ENCODE data around the gene LIMS4. TPM values are rescaled to one million over a fixed set of nuclear protein-coding genes. Genes with fewer than 3 reads are reported as not detected.
"Not testable (repeated sequence)": the region's sequence is repeated elsewhere in the genome, so short reads cannot be mapped to it uniquely, and the experiment has no call there.

LIMS4 gene, protein sequence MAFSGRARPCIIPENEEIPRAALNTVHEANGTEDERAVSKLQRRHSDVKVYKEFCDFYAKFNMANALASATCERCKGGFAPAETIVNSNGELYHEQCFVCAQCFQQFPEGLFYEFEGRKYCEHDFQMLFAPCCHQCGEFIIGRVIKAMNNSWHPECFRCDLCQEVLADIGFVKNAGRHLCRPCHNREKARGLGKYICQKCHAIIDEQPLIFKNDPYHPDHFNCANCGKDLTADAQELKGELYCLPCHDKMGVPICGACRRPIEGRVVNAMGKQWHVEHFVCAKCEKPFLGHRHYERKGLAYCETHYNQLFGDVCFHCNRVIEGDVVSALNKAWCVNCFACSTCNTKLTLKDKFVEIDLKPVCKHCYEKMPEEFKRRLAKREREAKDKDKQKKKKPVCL
- 0.51 TPM for polyA plus RNA-seq (2013, experiment 1 of 2)
- 0.20 TPM for polyA plus RNA-seq (2013, experiment 2 of 2)

DNA sequence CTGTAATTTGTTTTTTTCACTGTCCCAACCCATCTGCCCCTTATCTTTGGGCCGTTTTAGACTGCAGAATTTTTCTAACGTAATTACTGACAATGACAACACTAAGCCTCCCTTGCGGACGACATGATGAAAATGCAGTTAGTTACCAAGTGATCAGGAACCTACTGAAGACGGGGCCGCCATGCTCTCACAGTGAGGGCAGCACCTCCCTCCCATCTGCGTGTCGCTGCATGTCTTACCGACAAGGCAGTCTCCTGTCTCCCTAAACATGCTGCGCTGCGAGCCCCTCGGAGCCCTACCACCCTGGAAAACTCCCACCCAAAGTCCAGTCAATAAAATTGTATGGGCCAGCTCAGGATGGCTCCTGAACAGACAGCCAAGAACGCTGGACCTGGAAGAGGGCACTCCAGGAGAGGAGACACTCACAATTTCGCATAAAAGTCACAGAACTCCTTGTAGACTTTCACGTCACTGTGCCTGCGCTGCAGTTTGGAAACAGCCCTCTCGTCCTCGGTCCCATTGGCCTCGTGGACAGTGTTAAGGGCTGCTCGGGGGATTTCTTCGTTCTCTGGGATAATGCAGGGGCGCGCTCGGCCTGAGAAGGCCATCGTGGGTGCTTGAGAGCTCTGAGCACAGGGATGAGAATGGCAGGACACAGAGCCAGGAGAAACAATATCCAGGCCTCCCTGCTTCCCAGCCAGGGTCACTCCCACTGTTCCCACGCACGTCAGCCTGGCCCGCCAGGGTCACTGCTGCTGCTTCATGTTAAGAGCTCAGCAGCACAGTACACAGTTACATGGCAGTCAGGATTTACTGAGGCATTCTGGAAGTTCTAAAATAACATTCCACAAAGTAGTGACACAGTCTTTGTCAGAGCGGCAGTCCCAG, at the start of gene LIMS4:
Gene LIMS4, minus strand, starts transcription at position 646 of the 888 bp plus-strand sequence. Its CDS starts 38 bp downstream, at position 608.
- WGBS (ENCODE audit: extremely low coverage, insufficient coverage, low lambda C conversion rate): no CpG with 5 or more reads among the region's 29 CpGs
- not testable (repeated sequence) for H3K79me2 ChIP-seq (ENCODE audit: control insufficient read depth, insufficient read depth, low read length); H3K4ac ChIP-seq (ENCODE audit: low read depth, low read length)

DNA sequence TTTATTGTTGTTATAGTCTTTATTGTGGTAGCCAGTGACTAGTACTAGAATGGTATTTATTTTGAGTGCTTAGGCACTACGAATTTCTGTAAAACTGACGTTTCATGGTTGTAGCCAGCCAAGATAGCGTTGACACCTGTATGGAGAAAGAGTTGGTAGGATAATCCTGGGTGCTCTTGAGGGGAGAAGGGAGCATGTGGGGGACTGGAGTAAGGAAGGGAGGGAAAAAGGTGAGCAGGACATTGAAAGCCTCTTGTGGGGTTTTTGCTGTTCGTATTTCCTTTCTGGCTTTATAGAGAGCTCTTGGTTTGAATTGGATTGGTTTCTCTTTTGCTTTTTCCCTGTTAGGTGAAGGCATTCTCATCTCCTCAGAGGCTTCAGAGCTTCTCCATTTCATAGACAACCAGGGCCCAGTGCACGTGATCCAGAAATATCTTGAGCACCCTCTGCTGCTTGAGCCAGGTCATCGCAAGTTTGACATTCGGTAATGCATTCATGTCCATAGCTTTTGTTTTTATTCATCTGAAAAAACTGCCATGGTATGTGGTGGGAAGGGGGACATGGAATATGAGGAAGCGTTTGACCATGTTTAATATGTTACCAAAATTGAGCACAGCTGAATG, 27.2 kb upstream of the LIMS4 start:
- not testable (repeated sequence) for H4K5ac ChIP-seq (ENCODE audit: low read length); H3K27me3 ChIP-seq (ENCODE audit: insufficient read depth, low read length, poor library complexity); H2BK15ac ChIP-seq (replicated peaks; ENCODE audit: low read depth); DNase-seq; H3K4me3 ChIP-seq (ENCODE audit: low read length); H3K4ac ChIP-seq (ENCODE audit: low read depth, low read length); H3K79me2 ChIP-seq (ENCODE audit: control insufficient read depth, insufficient read depth, low read length); H2BK120ac ChIP-seq (ENCODE audit: low read depth, low read length); H3K4me2 ChIP-seq (ENCODE audit: low read length); H3K9ac ChIP-seq (ENCODE audit: low read length); H2AK5ac ChIP-seq (ENCODE audit: low read length); H3K36me3 ChIP-seq (ENCODE audit: control insufficient read depth, insufficient read depth, low read length); H2BK5ac ChIP-seq (ENCODE audit: low read length); H3K27ac ChIP-seq (ENCODE audit: low read depth, low read length); H3K56ac ChIP-seq (ENCODE audit: low read length); H3K4me1 ChIP-seq (ENCODE audit: control insufficient read depth, low read depth, low read length); H3K79me1 ChIP-seq (ENCODE audit: low read length); H3K18ac ChIP-seq (ENCODE audit: low read length); H4K8ac ChIP-seq (ENCODE audit: low read depth, low read length); H3K23ac ChIP-seq (ENCODE audit: low read length)
- no CpG with 5 or more reads among the region's 8 CpGs for WGBS (ENCODE audit: extremely low coverage, insufficient coverage, low lambda C conversion rate)

More for the DNA sequence above, at the start of gene LIMS4:
- H2AK5ac ChIP-seq (ENCODE audit: low read length); H3K9ac ChIP-seq (ENCODE audit: low read length); H3K36me3 ChIP-seq (ENCODE audit: control insufficient read depth, insufficient read depth, low read length); H2BK5ac ChIP-seq (ENCODE audit: low read length); H4K8ac ChIP-seq (ENCODE audit: low read depth, low read length); DNase-seq; H3K4me2 ChIP-seq (ENCODE audit: low read length); H4K5ac ChIP-seq (ENCODE audit: low read length); H3K18ac ChIP-seq (ENCODE audit: low read length); H3K56ac ChIP-seq (ENCODE audit: low read length); H3K27ac ChIP-seq (ENCODE audit: low read depth, low read length); H3K4me3 ChIP-seq (ENCODE audit: low read length); H3K23ac ChIP-seq (ENCODE audit: low read length); H2BK15ac ChIP-seq (replicated peaks; ENCODE audit: low read depth); H2BK120ac ChIP-seq (ENCODE audit: low read depth, low read length); H3K79me1 ChIP-seq (ENCODE audit: low read length); H3K27me3 ChIP-seq (ENCODE audit: insufficient read depth, low read length, poor library complexity); H3K4me1 ChIP-seq (ENCODE audit: control insufficient read depth, low read depth, low read length): not testable (repeated sequence)

DNA sequence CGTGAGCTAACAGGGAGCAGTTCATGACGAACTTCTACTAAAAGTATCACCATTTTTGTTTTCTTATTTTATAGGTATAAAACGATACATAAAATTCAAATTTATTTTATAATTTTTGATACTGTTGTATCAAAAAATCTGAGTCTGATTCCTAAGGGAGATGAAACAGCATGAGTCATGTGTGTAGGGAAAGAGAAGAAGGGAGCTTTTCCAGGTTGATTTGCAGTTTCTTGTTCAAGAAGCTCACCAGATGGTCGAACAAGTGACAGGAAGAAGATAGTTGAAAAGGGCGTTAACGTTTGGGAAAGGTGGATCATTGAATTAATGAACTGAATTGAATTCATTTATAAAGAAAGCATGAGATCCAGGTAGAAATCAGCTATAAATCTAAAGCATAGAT, 23.4 kb upstream of the LIMS4 start:
- not testable (repeated sequence) for H3K18ac ChIP-seq (ENCODE audit: low read length); H2BK120ac ChIP-seq (ENCODE audit: low read depth, low read length); DNase-seq; H2BK15ac ChIP-seq (replicated peaks; ENCODE audit: low read depth); H3K36me3 ChIP-seq (ENCODE audit: control insufficient read depth, insufficient read depth, low read length); H3K4me2 ChIP-seq (ENCODE audit: low read length); H3K23ac ChIP-seq (ENCODE audit: low read length); H3K56ac ChIP-seq (ENCODE audit: low read length); H3K4me3 ChIP-seq (ENCODE audit: low read length); H2AK5ac ChIP-seq (ENCODE audit: low read length); H3K27ac ChIP-seq (ENCODE audit: low read depth, low read length); H3K79me1 ChIP-seq (ENCODE audit: low read length); H3K4ac ChIP-seq (ENCODE audit: low read depth, low read length); H3K4me1 ChIP-seq (ENCODE audit: control insufficient read depth, low read depth, low read length); H3K79me2 ChIP-seq (ENCODE audit: control insufficient read depth, insufficient read depth, low read length); H2BK5ac ChIP-seq (ENCODE audit: low read length); H3K27me3 ChIP-seq (ENCODE audit: insufficient read depth, low read length, poor library complexity); H4K5ac ChIP-seq (ENCODE audit: low read length); H3K9ac ChIP-seq (ENCODE audit: low read length); H4K8ac ChIP-seq (ENCODE audit: low read depth, low read length)
- WGBS (ENCODE audit: extremely low coverage, insufficient coverage, low lambda C conversion rate): no CpG with 5 or more reads among the region's 6 CpGs

DNA sequence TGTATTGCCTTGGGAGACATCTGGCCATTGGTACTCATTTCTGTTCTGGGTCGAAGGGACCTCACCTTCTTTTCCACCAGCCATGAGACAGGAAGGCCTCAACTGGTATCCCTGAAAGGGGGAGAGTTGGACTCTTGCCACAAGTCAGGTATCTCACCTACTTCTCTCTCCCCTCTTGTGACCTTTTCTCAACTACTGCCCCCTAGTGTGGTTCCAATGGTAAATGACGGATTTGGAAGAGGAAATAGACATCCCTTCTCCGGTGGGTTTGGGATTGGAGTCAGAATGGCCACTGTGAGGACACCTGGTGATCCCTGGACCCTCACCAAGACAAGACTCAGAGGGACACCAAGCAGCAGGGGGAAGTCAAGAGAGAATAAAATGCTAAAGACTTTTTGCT, 21.9 kb upstream of the LIMS4 start:
- not testable (repeated sequence) for H2BK120ac ChIP-seq (ENCODE audit: low read depth, low read length); H3K79me2 ChIP-seq (ENCODE audit: control insufficient read depth, insufficient read depth, low read length); H3K4me3 ChIP-seq (ENCODE audit: low read length); H3K36me3 ChIP-seq (ENCODE audit: control insufficient read depth, insufficient read depth, low read length); H3K9ac ChIP-seq (ENCODE audit: low read length); H3K18ac ChIP-seq (ENCODE audit: low read length); H3K4me2 ChIP-seq (ENCODE audit: low read length); H2BK15ac ChIP-seq (replicated peaks; ENCODE audit: low read depth); H3K79me1 ChIP-seq (ENCODE audit: low read length); H2AK5ac ChIP-seq (ENCODE audit: low read length); H4K8ac ChIP-seq (ENCODE audit: low read depth, low read length); H3K27me3 ChIP-seq (ENCODE audit: insufficient read depth, low read length, poor library complexity); H3K4ac ChIP-seq (ENCODE audit: low read depth, low read length); H3K23ac ChIP-seq (ENCODE audit: low read length); H2BK5ac ChIP-seq (ENCODE audit: low read length); DNase-seq; H4K5ac ChIP-seq (ENCODE audit: low read length); H3K27ac ChIP-seq (ENCODE audit: low read depth, low read length); H3K56ac ChIP-seq (ENCODE audit: low read length); H3K4me1 ChIP-seq (ENCODE audit: control insufficient read depth, low read depth, low read length)
- WGBS (ENCODE audit: extremely low coverage, insufficient coverage, low lambda C conversion rate): no CpG with 5 or more reads among the region's 3 CpGs

DNA sequence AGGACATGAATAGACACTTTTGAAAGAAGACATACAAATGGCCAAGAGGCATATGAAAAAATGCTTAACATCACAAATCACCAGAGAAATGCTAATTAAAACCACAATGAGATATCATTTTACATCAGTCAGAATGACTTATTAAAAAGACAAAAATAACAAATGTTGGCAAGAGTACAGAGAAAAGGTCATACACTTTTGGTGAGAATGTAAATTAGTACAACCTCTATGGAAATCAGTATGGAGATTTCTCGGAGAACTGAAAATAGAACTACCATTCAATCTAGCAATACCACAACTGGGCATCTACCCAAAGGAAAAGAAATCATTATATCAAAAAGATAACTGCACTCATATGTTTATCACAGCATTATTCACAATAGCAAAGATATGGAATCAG, 16.4 kb upstream of the LIMS4 start:
- H3K79me2 ChIP-seq (ENCODE audit: control insufficient read depth, insufficient read depth, low read length); H2BK5ac ChIP-seq (ENCODE audit: low read length); H3K4me1 ChIP-seq (ENCODE audit: control insufficient read depth, low read depth, low read length); H2BK120ac ChIP-seq (ENCODE audit: low read depth, low read length); H3K27ac ChIP-seq (ENCODE audit: low read depth, low read length); H3K9ac ChIP-seq (ENCODE audit: low read length); H2AK5ac ChIP-seq (ENCODE audit: low read length); DNase-seq; H3K23ac ChIP-seq (ENCODE audit: low read length); H3K4ac ChIP-seq (ENCODE audit: low read depth, low read length); H3K4me3 ChIP-seq (ENCODE audit: low read length); H3K36me3 ChIP-seq (ENCODE audit: control insufficient read depth, insufficient read depth, low read length); H3K56ac ChIP-seq (ENCODE audit: low read length); H3K79me1 ChIP-seq (ENCODE audit: low read length); H4K8ac ChIP-seq (ENCODE audit: low read depth, low read length); H3K4me2 ChIP-seq (ENCODE audit: low read length); H3K18ac ChIP-seq (ENCODE audit: low read length); H2BK15ac ChIP-seq (replicated peaks; ENCODE audit: low read depth); H4K5ac ChIP-seq (ENCODE audit: low read length); H3K27me3 ChIP-seq (ENCODE audit: insufficient read depth, low read length, poor library complexity): not testable (repeated sequence)
- WGBS (ENCODE audit: extremely low coverage, insufficient coverage, low lambda C conversion rate): no CpG with 5 or more reads among the region's 1 CpG

All from mesendoderm (in vitro differentiated cells).